NCI-H146 treated with DMSO at 0.1 percent for 48 hours (cell line): ENCODE data around the gene CEACAM4.
A peak's percentile ranks its signal among the peaks of the same experiment; 100 is the strongest.

Experiments
- DNase-seq: peaks from one replicate; lab custom pipeline; 2025; ENCODE audit not compliant: unreplicated experiment; lab: John Stamatoyannopoulos, UW

CEACAM4 gene

GRCh38 chr19:41617941-41618730, 8.7 kb downstream of the CEACAM4 start:
- DNase-seq = no peak

GRCh38 chr19:41616792-41617621, 9.9 kb downstream of the CEACAM4 start:
- no peak for DNase-seq

GRCh38 chr19:41615207-41615606, 11.7 kb downstream of the CEACAM4 start:
- no peak for DNase-seq

GRCh38 chr19:41612483-41612882, 14.4 kb downstream of the CEACAM4 start:
- DNase-seq = no peak

- no peak for DNase-seq
These were observed 16.1 kb downstream of the CEACAM4 start for GRCh38 chr19:41610789-41611188.

GRCh38 chr19:41607668-41608067, 19.2 kb downstream of the CEACAM4 start:
- no peak for DNase-seq

GRCh38 chr19:41606215-41606837, 20.5 kb downstream of the CEACAM4 start:
- DNase-seq = no peak

GRCh38 chr19:41604831-41605230, 22.0 kb downstream of the CEACAM4 start:
- no peak for DNase-seq

GRCh38 chr19:41601771-41602170, 25.1 kb downstream of the CEACAM4 start:
- no peak for DNase-seq

- DNase-seq = no peak
These were observed 27.5 kb downstream of the CEACAM4 start for GRCh38 chr19:41599175-41599966.

- DNase-seq = peak; percentile 40
These were observed 29.3 kb downstream of the CEACAM4 start for GRCh38 chr19:41597600-41598041.

- no peak for DNase-seq
These were observed 31.0 kb downstream of the CEACAM4 start for GRCh38 chr19:41595890-41596280.

GRCh38 chr19:41595258-41595889, 31.5 kb downstream of the CEACAM4 start:
- DNase-seq = peak; percentile 41

- no peak for DNase-seq
These were observed 34.8 kb downstream of the CEACAM4 start for GRCh38 chr19:41591951-41592562.

- DNase-seq = no peak
These were observed 35.9 kb downstream of the CEACAM4 start for GRCh38 chr19:41590936-41591335.

GRCh38 chr19:41589371-41589770, 37.5 kb downstream of the CEACAM4 start:
- no peak for DNase-seq

- DNase-seq = no peak
These were observed 38.2 kb downstream of the CEACAM4 start for GRCh38 chr19:41588497-41589209.

GRCh38 chr19:41587838-41588210, 39.0 kb downstream of the CEACAM4 start:
- DNase-seq = no peak

- DNase-seq = no peak
These were observed 39.6 kb downstream of the CEACAM4 start for GRCh38 chr19:41587101-41587837.
